HepG2 (cell line): Measurements from ENCODE around the gene ZNF382.

Experiments used
- NFRKB ChIP-seq: fragments of 450-650 bp; IDR thresholded peaks from 2 replicates; pipeline ENCODE4 v1.6.1; 2017
- RELA ChIP-seq: sonication (generic); formaldehyde crosslinking; IDR thresholded peaks from 2 replicates; pipeline ENCODE4 v1.4.0; 2020; ENCODE audit warnings: missing genetic modification reagents
- TOPORS ChIP-seq: sonication (generic); formaldehyde crosslinking; IDR thresholded peaks from 2 replicates; pipeline ENCODE4 v1.8.0; 2023; ENCODE audit warnings: mild to moderate bottlenecking, missing genetic modification reagents
- TF ChIP-seq, protein P1 (sequence below): sonication (generic); formaldehyde crosslinking; IDR thresholded peaks from 2 replicates; pipeline ENCODE4 v1.5.0; 2020; ENCODE audit warnings: mild to moderate bottlenecking, missing genetic modification reagents, moderate library complexity

DNA sequence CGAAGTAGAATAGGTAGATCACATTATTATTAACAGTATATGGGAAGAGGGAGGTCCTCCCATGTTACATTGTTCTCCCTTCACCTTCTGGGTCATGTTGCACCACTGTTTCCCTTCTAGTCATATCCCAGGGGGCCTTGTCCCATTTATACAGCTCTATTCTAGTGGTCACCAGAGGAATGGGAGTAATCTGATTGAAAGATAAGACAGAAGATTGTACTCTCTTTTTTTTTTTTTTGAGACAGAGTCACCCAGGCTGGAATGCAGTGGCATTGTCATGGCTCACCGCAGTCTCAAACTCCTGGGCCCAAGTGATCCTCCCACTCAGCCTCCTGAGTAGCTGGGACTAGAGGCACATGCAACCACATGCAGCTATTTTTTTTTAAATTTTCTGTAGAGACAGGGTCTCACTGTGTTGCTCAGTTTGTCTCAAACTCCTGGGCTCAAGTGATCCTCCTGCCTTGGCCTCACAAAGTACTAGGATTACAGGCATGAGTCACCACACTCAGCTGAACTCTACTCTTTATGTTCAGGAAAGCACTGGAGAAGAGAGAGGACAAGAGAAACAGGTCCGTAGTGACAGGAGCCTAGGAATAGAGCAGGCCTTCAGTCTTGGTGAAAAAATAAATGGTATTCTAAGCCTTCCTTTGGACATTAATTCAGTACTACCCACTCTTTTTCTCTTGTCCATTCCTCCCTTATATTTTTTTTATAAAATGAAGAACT lies 27.7 kb upstream of the ZNF382 start:
- TF ChIP-seq TOPORS (CRISPR knock-in tag) (no peak), RELA (no peak), NFRKB (no peak)
- TF ChIP-seq, protein P1, sequence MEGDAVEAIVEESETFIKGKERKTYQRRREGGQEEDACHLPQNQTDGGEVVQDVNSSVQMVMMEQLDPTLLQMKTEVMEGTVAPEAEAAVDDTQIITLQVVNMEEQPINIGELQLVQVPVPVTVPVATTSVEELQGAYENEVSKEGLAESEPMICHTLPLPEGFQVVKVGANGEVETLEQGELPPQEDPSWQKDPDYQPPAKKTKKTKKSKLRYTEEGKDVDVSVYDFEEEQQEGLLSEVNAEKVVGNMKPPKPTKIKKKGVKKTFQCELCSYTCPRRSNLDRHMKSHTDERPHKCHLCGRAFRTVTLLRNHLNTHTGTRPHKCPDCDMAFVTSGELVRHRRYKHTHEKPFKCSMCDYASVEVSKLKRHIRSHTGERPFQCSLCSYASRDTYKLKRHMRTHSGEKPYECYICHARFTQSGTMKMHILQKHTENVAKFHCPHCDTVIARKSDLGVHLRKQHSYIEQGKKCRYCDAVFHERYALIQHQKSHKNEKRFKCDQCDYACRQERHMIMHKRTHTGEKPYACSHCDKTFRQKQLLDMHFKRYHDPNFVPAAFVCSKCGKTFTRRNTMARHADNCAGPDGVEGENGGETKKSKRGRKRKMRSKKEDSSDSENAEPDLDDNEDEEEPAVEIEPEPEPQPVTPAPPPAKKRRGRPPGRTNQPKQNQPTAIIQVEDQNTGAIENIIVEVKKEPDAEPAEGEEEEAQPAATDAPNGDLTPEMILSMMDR: no peak
